Panc1 (cell line): ENCODE measurements around the gene PRSS33.

Source experiments
- CTCF ChIP-seq: fragments of 450-650 bp; IDR thresholded peaks from 2 replicates; pipeline ENCODE4 v1.5.1; 2017; ENCODE audit warnings: mild to moderate bottlenecking
- POLR2AphosphoS5 ChIP-seq: IDR thresholded peaks from 2 replicates; pipeline ENCODE4 v1.6.1; 2012; ENCODE audit warnings: mild to moderate bottlenecking, low read depth, low read length, moderate library complexity

- TF ChIP-seq CTCF (no peak), POLR2AphosphoS5 (no peak)
Measured at GRCh38 chr16:2819939-2820835, 32.8 kb upstream of the PRSS33 start.
